GM23338 (cell line): ENCODE data around the gene CYTH1. TPM values are rescaled to one million over a fixed set of nuclear protein-coding genes. Genes with fewer than 3 reads are reported as not detected.

Experiments used
- ATAC-seq: fragments of 200-7000 bp; cut with Tn5 transposase; 3 replicates; pipeline ENCODE4 v1.9.1; 2020
- DNase-seq: peaks from one replicate; pipeline ENCODE4 v3.0.0-alpha.2; 2015; ENCODE audit warnings: low spot score
- H2AFZ ChIP-seq: fragments of 200-600 bp; sonication (generic); 2 replicates; pipeline ENCODE4 v1.8.0; 2016; ENCODE audit warnings: antibody characterized with exemption, mild to moderate bottlenecking, moderate library complexity
- H3F3A ChIP-seq: fragments of 200-600 bp; sonication (generic); replicated peaks from 2 replicates; pipeline ENCODE4 v1.8.0; 2017; ENCODE audit warnings: antibody characterized with exemption, mixed run types, low read depth
- H3K27ac ChIP-seq: fragments of 200-600 bp; sonication (generic); 2 replicates; pipeline ENCODE4 v1.6.1; 2016; ENCODE audit warnings: low read depth
- H3K27me3 ChIP-seq: fragments of 200-600 bp; sonication (generic); 2 replicates; pipeline ENCODE4 v1.8.0; 2016; ENCODE audit warnings: mild to moderate bottlenecking, mixed run types, moderate library complexity; ENCODE audit not compliant: insufficient read depth
- H3K36me3 ChIP-seq: fragments of 200-600 bp; sonication (generic); 2 replicates; pipeline ENCODE4 v1.8.0; 2016; ENCODE audit warnings: mild to moderate bottlenecking; ENCODE audit not compliant: insufficient read depth
- H3K4me1 ChIP-seq: fragments of 200-600 bp; sonication (generic); 2 replicates; pipeline ENCODE4 v1.8.0; 2016; ENCODE audit warnings: mild to moderate bottlenecking, moderate library complexity; ENCODE audit not compliant: insufficient read depth
- H3K4me2 ChIP-seq: fragments of 200-600 bp; sonication (generic); 2 replicates; pipeline ENCODE4 v1.7.1; 2017; ENCODE audit warnings: mixed run types
- H3K4me3 ChIP-seq: fragments of 200-600 bp; sonication (generic); 2 replicates; pipeline ENCODE4 v1.6.1; 2016; ENCODE audit warnings: mixed run types
- H3K79me2 ChIP-seq: fragments of 200-600 bp; sonication (generic); replicated peaks from 2 replicates; pipeline ENCODE4 v1.8.0; 2017; ENCODE audit warnings: mild to moderate bottlenecking; ENCODE audit not compliant: insufficient read depth
- H3K9me2 ChIP-seq: fragments of 200-600 bp; sonication (generic); 2 replicates; pipeline ENCODE4 v1.8.0; 2017; ENCODE audit not compliant: insufficient read depth
- H4K20me1 ChIP-seq: fragments of 200-600 bp; sonication (generic); replicated peaks from 2 replicates; pipeline ENCODE4 v1.8.0; 2017; ENCODE audit warnings: mild to moderate bottlenecking; ENCODE audit not compliant: insufficient read depth
- H3K27ac Mint-ChIP-seq: 2 replicates; pipeline ENCODE4 v1.8.0; 2020; ENCODE audit warnings: inconsistent platforms, mild to moderate bottlenecking, moderate library complexity, mixed read lengths
- H3K27me3 Mint-ChIP-seq: 3 replicates; pipeline ENCODE4 v1.8.0; 2022; ENCODE audit warnings: low read depth, mild to moderate bottlenecking, moderate library complexity, mixed read lengths, inconsistent platforms; ENCODE audit not compliant: insufficient read depth, poor library complexity
- H3K36me3 Mint-ChIP-seq: 3 replicates; pipeline ENCODE4 v1.8.0; 2021; ENCODE audit warnings: low read depth, mild to moderate bottlenecking, inconsistent platforms, moderate library complexity, mixed read lengths
- H3K4me1 Mint-ChIP-seq: 3 replicates; pipeline ENCODE4 v1.8.0; 2020; ENCODE audit warnings: mild to moderate bottlenecking, inconsistent platforms, mixed read lengths
- H3K4me3 Mint-ChIP-seq: 3 replicates; pipeline ENCODE4 v1.8.0; 2021; ENCODE audit warnings: moderate library complexity, mild to moderate bottlenecking, inconsistent platforms, mixed read lengths
- H3K9me3 Mint-ChIP-seq: 3 replicates; pipeline ENCODE4 v1.8.0; 2020; ENCODE audit warnings: moderate library complexity, mild to moderate bottlenecking, inconsistent platforms, mixed read lengths
- CREB1 ChIP-seq: fragments of 250-450 bp; sonication (Bioruptor Pico); IDR thresholded peaks from 2 replicates; pipeline ENCODE4 v1.5.0; 2020; ENCODE audit warnings: low read depth, mild to moderate bottlenecking, moderate library complexity
- CTCF ChIP-seq, 2 experiments: fragments of 200-600 bp in 1 of 2; sonication (generic) in 1 of 2; conservative IDR thresholded peaks; 2 replicates each; pipeline versions ENCODE4 v1.5.1 to v1.6.1; 2016 to 2017; ENCODE audit warnings: antibody characterized with exemption in 2 of 2, low read depth in 2 of 2, mild to moderate bottlenecking in 2 of 2, moderate library complexity in 1 of 2
- ETS1 ChIP-seq: IDR thresholded peaks from 2 replicates; pipeline ENCODE4 v1.6.1; 2016; ENCODE audit warnings: antibody characterized with exemption
- EZH2 ChIP-seq: fragments of 200-600 bp; sonication (generic); IDR thresholded peaks from one replicate; pipeline ENCODE4 v1.8.0; 2017; ENCODE audit warnings: antibody characterized with exemption, mild to moderate bottlenecking, low read depth; ENCODE audit not compliant: unreplicated experiment
- EZH2phosphoT487 ChIP-seq: fragments of 200-600 bp; sonication (generic); IDR thresholded peaks from one replicate; pipeline ENCODE4 v1.8.1; 2018; ENCODE audit warnings: antibody characterized with exemption; ENCODE audit not compliant: unreplicated experiment
- JUNB ChIP-seq: IDR thresholded peaks from one replicate; pipeline ENCODE4 v1.6.1; 2016; ENCODE audit warnings: antibody characterized with exemption; ENCODE audit not compliant: unreplicated experiment
- NANOG ChIP-seq: IDR thresholded peaks from 2 replicates; pipeline ENCODE4 v1.6.1; 2016; ENCODE audit warnings: antibody characterized with exemption, borderline replicate concordance
- POLR2AphosphoS5 ChIP-seq: IDR thresholded peaks from 2 replicates; pipeline ENCODE4 v1.6.1; 2016; ENCODE audit warnings: antibody characterized with exemption, low read depth
- REST ChIP-seq: IDR thresholded peaks from one replicate; pipeline ENCODE4 v1.6.1; 2018; ENCODE audit warnings: antibody characterized with exemption; ENCODE audit not compliant: unreplicated experiment
- STAT1 ChIP-seq: IDR thresholded peaks from one replicate; pipeline ENCODE4 v1.6.1; 2016; ENCODE audit warnings: antibody characterized with exemption; ENCODE audit not compliant: unreplicated experiment
- ZNF114 ChIP-seq: fragments of 250-450 bp; sonication (Bioruptor Pico); IDR thresholded peaks from 2 replicates; pipeline ENCODE4 v1.5.0; 2020; ENCODE audit warnings: mild to moderate bottlenecking, moderate library complexity
- ZNF331 ChIP-seq: fragments of 250-450 bp; sonication (Bioruptor Pico); IDR thresholded peaks from 2 replicates; pipeline ENCODE4 v1.5.0; 2020; ENCODE audit warnings: low read depth, mild to moderate bottlenecking, moderate library complexity
- ZNF462 ChIP-seq: fragments of 250-450 bp; sonication (Bioruptor Pico); IDR thresholded peaks from 2 replicates; pipeline ENCODE4 v1.5.0; 2020; ENCODE audit warnings: mild to moderate bottlenecking, moderate library complexity
- polyA plus RNA-seq: library from polyadenylated mRNA; unstranded; fragments of >200 nt; fragmentation: Nextera tagmentation; extraction: Ambion mirVana; gene quantifications from 2 replicates; pipeline ENCODE4 v1.2.1, GENCODE V29; 2016
- total RNA-seq: library from RNA; depleted of rRNA; stranded (reverse); fragments of >200 nt; shearing (Covaris generic); gene quantifications from 2 replicates; pipeline ENCODE4 v1.2.3, GENCODE V29; 2014

CYTH1 gene
- total and polyA plus RNA-seq, 2 experiments from 2014 or later = 13.8 to 14.5 TPM

GRCh38 chr17:78679495-78680395, 102.3 kb downstream of the CYTH1 start:
- H3K9me3 Mint-ChIP-seq = no peaks in the 10 kb centered on the region
- no peak for DNase-seq
- Histone ChIP-seq H4K20me1 (no peaks in the 10 kb centered on the region; the same call in 1 of the 2 replicates), H3K79me2 (no peaks in the 10 kb centered on the region), H3F3A (no peaks in the 10 kb centered on the region), H3K9me2 (no peaks in the 10 kb centered on the region), H3K4me3 (no peak overlapping the region), H3K4me1 (no peaks in the 10 kb centered on the region), H3K27ac (0 out of 2 replicates have a peak overlapping the region, but pooled peaks have one; percentile 55), H3K36me3 (no peaks in the 10 kb centered on the region), H2AFZ (no peak overlapping the region), H3K27me3 (no peaks in the 10 kb centered on the region), H3K4me2 (no peak overlapping the region)
- no peak overlapping the region for H3K4me3 Mint-ChIP-seq
- TF ChIP-seq ZNF114 (CRISPR knock-in tag) (no peak), REST (no peak), ZNF462 (CRISPR knock-in tag) (no peak), ETS1 (no peak), EZH2 (no peak), CREB1 (no peak), CTCF (conservative IDR thresholded peaks at IDR 0.05; ENCODE audit: low read depth in 2 of 2) (no peak), NANOG (no peak), STAT1 (no peak), POLR2AphosphoS5 (no peak), JUNB (no peak), EZH2phosphoT487 (no peak), ZNF331 (CRISPR knock-in tag) (no peak)
- peaks cover 21% of the 10 kb centered on the region for H3K4me1 Mint-ChIP-seq
- ATAC-seq = no peak
- H3K27me3 Mint-ChIP-seq = peaks cover 2% of the 10 kb centered on the region
- H3K27ac Mint-ChIP-seq = no peak overlapping the region; the same call in 1 of the 2 replicates
- H3K36me3 Mint-ChIP-seq = peaks cover 2% of the 10 kb centered on the region; the same call in 1 of the 3 replicates
